A549 (cell line): ENCODE data around the gene GDPD3. TPM values are rescaled to one million over a fixed set of nuclear protein-coding genes. Genes with fewer than 3 reads are reported as not detected.
"Not testable (repeated sequence)": the region's sequence is repeated elsewhere in the genome, so short reads cannot be mapped to it uniquely, and the experiment has no call there.

ENCODE experiments used
- ATAC-seq, 2 experiments: fragments of 200-7000 bp in 1 of 2; fragments of >200 bp in 1 of 2; cut with Nextera tagmentation in 1 of 2; cut with Tn5 transposase in 1 of 2; 3 replicates each; pipeline versions ENCODE4 v1.8.0 to v1.9.1; 2018 to 2020; ENCODE audit warnings: mild to moderate bottlenecking in 1 of 2, moderate library complexity in 1 of 2
- CTCF ChIA-PET: fragments of 300-600 bp; sonication (Branson Sonifier 250); formaldehyde crosslinking; extraction: SDS; loops from one replicate; lab custom pipeline; 2021; ENCODE audit warnings: antibody characterized with exemption, inconsistent platforms; lab: Yijun Ruan, JAX
- POLR2A ChIA-PET: fragments of 350-600 bp; formaldehyde crosslinking; extraction: SDS; loops from one replicate; lab custom pipeline; 2021; ENCODE audit warnings: antibody characterized with exemption, inconsistent platforms; lab: Yijun Ruan, JAX
- DNase-seq, 2 experiments: peaks; one replicate each; pipeline versions ENCODE4 v3.0.0 to v3.0.0-alpha.2; 2011 to 2016; ENCODE audit warnings: low read depth in 1 of 2, low spot score in 1 of 2
- FAIRE-seq: peaks from 2 replicates; lab custom pipeline; 2011; peaks lifted over from hg19 to GRCh38; lab: Jason Lieb, UNC
- H3K27ac ChIP-seq, 2 experiments: fragments of >200 bp; sonication (Bioruptor Twin); formaldehyde crosslinking; 3 replicates each; pipeline ENCODE4 v1.5.1; 2016 to 2017
- H3K4me1 ChIP-seq: fragments of >200 bp; sonication (Bioruptor Twin); formaldehyde crosslinking; 3 replicates; pipeline ENCODE4 v1.6.1; 2016
- H3K4me2 ChIP-seq: fragments of >200 bp; sonication (Bioruptor Twin); formaldehyde crosslinking; 3 replicates; pipeline ENCODE4 v1.6.1; 2016
- H3K4me3 ChIP-seq: fragments of >200 bp; sonication (Bioruptor Twin); formaldehyde crosslinking; 3 replicates; pipeline ENCODE4 v1.5.1; 2016
- H3K9me3 ChIP-seq: fragments of >200 bp; sonication (Bioruptor Twin); formaldehyde crosslinking; 3 replicates; pipeline ENCODE4 v1.6.1; 2016
- BHLHE40 ChIP-seq: IDR thresholded peaks from 2 replicates; pipeline ENCODE4 v1.6.1; 2012; ENCODE audit warnings: low read depth, low read length, inconsistent platforms
- CBX8 ChIP-seq: fragments of 200-600 bp; sonication (generic); IDR thresholded peaks from 2 replicates; pipeline ENCODE4 v1.6.1; 2016
- EHF ChIP-seq: fragments of 250-450 bp; sonication (Bioruptor Pico); IDR thresholded peaks from 2 replicates; pipeline ENCODE4 v1.5.0; 2020; ENCODE audit warnings: mild to moderate bottlenecking
- EHMT2 ChIP-seq: fragments of 200-600 bp; sonication (generic); IDR thresholded peaks from 2 replicates; pipeline ENCODE4 v1.6.1; 2016; ENCODE audit warnings: antibody characterized with exemption, low read depth, mild to moderate bottlenecking, moderate library complexity
- FOXS1 ChIP-seq: fragments of 250-450 bp; sonication (Bioruptor Pico); IDR thresholded peaks from 2 replicates; pipeline ENCODE4 v1.5.0; 2020; ENCODE audit warnings: mild to moderate bottlenecking, moderate library complexity
- GATA3 ChIP-seq: IDR thresholded peaks from 2 replicates; pipeline ENCODE4 v1.6.1; 2012; ENCODE audit warnings: borderline replicate concordance
- HES2 ChIP-seq: fragments of >200 bp; sonication (Bioruptor Twin); formaldehyde crosslinking; IDR thresholded peaks from 2 replicates; pipeline ENCODE4 v1.6.1; 2016
- HEYL ChIP-seq: fragments of 250-450 bp; sonication (Bioruptor Pico); IDR thresholded peaks from 2 replicates; pipeline ENCODE4 v1.8.0; 2021; ENCODE audit warnings: mild to moderate bottlenecking, moderate library complexity
- HMGXB4 ChIP-seq: fragments of 250-450 bp; sonication (Bioruptor Pico); IDR thresholded peaks from 2 replicates; pipeline ENCODE4 v1.5.0; 2021; ENCODE audit warnings: mild to moderate bottlenecking, moderate library complexity, borderline replicate concordance
- HOXA7 ChIP-seq: fragments of 250-450 bp; sonication (Bioruptor Pico); IDR thresholded peaks from 2 replicates; pipeline ENCODE4 v1.5.0; 2020; ENCODE audit warnings: mild to moderate bottlenecking, moderate library complexity
- JUN ChIP-seq, 2 experiments: fragments of >200 bp; sonication (Bioruptor Twin); formaldehyde crosslinking; IDR thresholded peaks; 2 replicates in 1 of 2; 3 replicates in 1 of 2; pipeline ENCODE4 v1.6.1; 2016 to 2017
- JUNB ChIP-seq: fragments of >200 bp; sonication (Bioruptor Twin); formaldehyde crosslinking; IDR thresholded peaks from 2 replicates; pipeline ENCODE4 v1.6.1; 2016
- KDM5A ChIP-seq: fragments of 200-600 bp; sonication (generic); IDR thresholded peaks from 2 replicates; pipeline ENCODE4 v1.6.1; 2016; ENCODE audit warnings: antibody characterized with exemption, mild to moderate bottlenecking
- NPAS2 ChIP-seq: fragments of 250-450 bp; sonication (Bioruptor Pico); IDR thresholded peaks from 2 replicates; pipeline ENCODE4 v1.8.0; 2022; ENCODE audit warnings: mild to moderate bottlenecking, moderate library complexity, borderline replicate concordance
- PBX3 ChIP-seq: IDR thresholded peaks from 2 replicates; pipeline ENCODE4 v1.6.1; 2012
- POLR2A ChIP-seq: IDR thresholded peaks from 2 replicates; pipeline ENCODE4 v1.6.1; 2012; ENCODE audit warnings: mild to moderate bottlenecking, low read length
- RAD21 ChIP-seq, 2 experiments: fragments of >200 bp in 1 of 2; sonication (Bioruptor Twin) in 1 of 2; formaldehyde crosslinking in 1 of 2; IDR thresholded peaks in 1 of 2; conservative IDR thresholded peaks in 1 of 2; 2 replicates in 1 of 2; 3 replicates in 1 of 2; pipeline ENCODE4 v1.6.1; 2012 to 2018; ENCODE audit warnings: inconsistent platforms in 1 of 2
- RCOR1 ChIP-seq: fragments of 150-350 bp; IDR thresholded peaks from 2 replicates; pipeline ENCODE4 v1.6.1; 2014; ENCODE audit warnings: antibody characterized with exemption, low read length, low read depth
- RNF2 ChIP-seq: fragments of 200-600 bp; sonication (generic); IDR thresholded peaks from 2 replicates; pipeline ENCODE4 v1.6.1; 2016; ENCODE audit warnings: low read depth, mild to moderate bottlenecking, antibody characterized with exemption, moderate library complexity, borderline replicate concordance
- SMC3 ChIP-seq: fragments of >200 bp; sonication (Bioruptor Twin); formaldehyde crosslinking; IDR thresholded peaks from 3 replicates; pipeline ENCODE4 v1.6.1; 2018; ENCODE audit warnings: inconsistent platforms
- SREBF2 ChIP-seq: fragments of 450-650 bp; IDR thresholded peaks from 2 replicates; pipeline ENCODE4 v1.6.1; 2014; ENCODE audit warnings: mild to moderate bottlenecking, moderate library complexity
- USF2 ChIP-seq: fragments of 450-650 bp; IDR thresholded peaks from 2 replicates; pipeline ENCODE4 v1.6.1; 2014; ENCODE audit warnings: antibody characterized with exemption
- ZFP36 ChIP-seq: fragments of 450-650 bp; IDR thresholded peaks from 2 replicates; pipeline ENCODE4 v1.6.1; 2014; ENCODE audit warnings: borderline replicate concordance; ENCODE audit not compliant: partially characterized antibody
- WGBS: methylation state at CpG from one replicate; pipeline ENCODE4 v1.1.6; 2017; ENCODE audit errors: missing lambda C conversion rate; 5-methylcytosine and 5-hydroxymethylcytosine counted together
- polyA plus RNA-seq, 4 experiments: library from polyadenylated mRNA; depleted of rRNA in 3 of 4; stranded (reverse); fragments of >200 nt; fragmentation: RNase III in 1 of 4; extraction: RNeasy Plus Mini Kit Qiagen cat#74134 plus additional on column Dnase treatment in 1 of 4; gene quantifications; 2 replicates in 3 of 4; 3 replicates in 1 of 4; pipeline ENCODE4 v1.2.3, GENCODE V29; 2011 to 2017
- TF ChIP-seq, protein P1 (sequence below): fragments of 200-600 bp; sonication (generic); IDR thresholded peaks from 2 replicates; pipeline ENCODE4 v1.6.1; 2016; ENCODE audit warnings: antibody characterized with exemption, mild to moderate bottlenecking, moderate library complexity

The GDPD3 gene
- polyA plus RNA-seq, 2 of the 4 experiments (the other 2 are of a cell fraction), result 0.58 to 1.8 TPM

GRCh38 chr16:30132591-30132990 is 19.3 kb upstream of the GDPD3 start:
- H3K27ac ChIP-seq, result no peak overlapping the region
- FAIRE-seq, result no peak
- TF ChIP-seq JUNB (no peak), EHMT2 (no peak), CBX8 (no peak)
- ChIA-PET CTCF (interaction anchor here (1.3 to 2.5 kb wide), 2 partner anchors 19 to 39 kb away, joined by 5 to 7 read pairs; partner anchors contain the start of gene GDPD3), POLR2A (no interaction called here)
- H3K9me3 ChIP-seq, result no peaks in the 10 kb centered on the region
- 66% methylated on average over 3 of the region's 3 CpGs for WGBS
- no peak for ATAC-seq
- no peak overlapping the region for H3K4me3 ChIP-seq
- H3K4me2 ChIP-seq, result no peak overlapping the region
- no peaks in the 10 kb centered on the region for H3K4me1 ChIP-seq
- no peak for DNase-seq

DNA sequence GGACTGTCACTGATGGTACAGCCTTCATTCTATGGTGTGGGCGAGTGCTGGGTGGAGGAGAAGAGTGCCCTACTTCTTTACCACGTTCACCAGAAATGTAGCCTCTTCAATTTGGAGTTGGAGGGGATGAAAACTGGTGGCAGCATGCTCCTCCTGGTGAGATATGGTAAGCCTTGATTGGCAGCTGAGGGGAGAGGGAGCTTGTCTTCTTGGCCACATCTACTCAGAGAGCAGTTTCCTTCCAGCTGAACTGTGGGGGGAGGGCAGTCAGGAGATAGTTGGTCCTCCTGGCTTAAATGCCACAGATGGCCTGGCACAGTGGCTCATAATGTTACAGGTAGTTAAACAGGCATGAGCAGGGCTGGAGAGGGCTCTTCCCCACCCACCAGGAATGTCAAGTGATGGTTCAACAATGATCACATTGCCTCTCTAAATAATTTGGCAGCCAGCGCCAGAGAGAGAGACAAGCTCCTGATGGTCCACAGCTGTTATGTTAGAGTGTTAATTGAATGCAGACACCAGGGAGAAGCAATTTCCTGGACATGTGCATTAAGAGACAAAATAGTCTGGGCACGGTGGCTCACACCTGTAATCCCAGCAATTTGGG is 18.6 kb upstream of the GDPD3 start:
- 69% methylated on average over 4 of the region's 4 CpGs for WGBS
- no peak for DNase-seq
- H3K4me3 ChIP-seq, result no peak overlapping the region
- no peaks in the 10 kb centered on the region for H3K4me1 ChIP-seq
- POLR2A ChIA-PET, result no interaction called here
- no peak overlapping the region for H3K27ac ChIP-seq
- no peak for FAIRE-seq
- no peak for TF ChIP-seq RAD21 (conservative IDR thresholded peaks at IDR 0.05 in 1 of 2, IDR thresholded peaks at IDR 0.05 in 1 of 2)
- no peak for TF ChIP-seq RNF2
- TF ChIP-seq EHF (CRISPR knock-in tag), result no peak
- no peak for TF ChIP-seq HMGXB4 (CRISPR knock-in tag)
- no peak for TF ChIP-seq BHLHE40
- TF ChIP-seq KDM5A, result no peak
- TF ChIP-seq FOXS1, result no peak
- TF ChIP-seq RCOR1, result no peak
- no peak for TF ChIP-seq HEYL (CRISPR knock-in tag)
- TF ChIP-seq PBX3, result no peak
- TF ChIP-seq ZFP36, result no peak
- no peak for TF ChIP-seq SREBF2
- no peak for TF ChIP-seq HOXA7 (CRISPR knock-in tag)
- TF ChIP-seq, all 56 proteins: peak for 0
- H3K9me3 ChIP-seq, result no peaks in the 10 kb centered on the region
- CTCF ChIA-PET, result interaction anchor here (1.1 to 2.5 kb wide), 2 partner anchors 19 to 40 kb away, joined by 3 to 7 read pairs; partner anchors contain the start of gene GDPD3
- ATAC-seq, result no peak
- no peak overlapping the region for H3K4me2 ChIP-seq

DNA sequence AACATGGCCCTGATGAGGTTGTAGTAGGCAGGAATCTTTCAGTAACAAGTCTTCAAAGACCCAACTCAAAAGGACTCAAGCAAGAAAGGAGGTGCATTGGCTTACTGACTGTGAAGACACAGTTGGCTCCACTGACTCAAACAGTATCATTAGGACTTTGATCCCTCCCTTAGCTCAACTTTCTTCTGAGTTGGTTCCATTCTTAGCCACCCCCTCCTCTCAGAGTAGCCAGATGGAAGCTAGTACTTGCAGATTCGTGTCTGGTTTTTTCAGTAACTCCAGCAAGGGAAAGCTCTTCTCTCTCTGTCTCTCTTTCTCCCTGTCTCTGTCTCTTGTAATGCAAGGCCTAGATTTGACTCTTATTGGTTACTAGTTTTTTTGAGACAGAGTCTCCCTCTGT is 14.7 kb upstream of the GDPD3 start:
- ATAC-seq (no peak), DNase-seq (no peak), FAIRE-seq (no peak)
- Histone ChIP-seq H3K4me3 (no peak overlapping the region), H3K4me2 (no peak overlapping the region), H3K27ac (no peak overlapping the region), H3K4me1 (peaks cover 15% of the 10 kb centered on the region), H3K9me3 (no peaks in the 10 kb centered on the region)
- no peak for TF ChIP-seq USF2
- TF ChIP-seq, protein P1, sequence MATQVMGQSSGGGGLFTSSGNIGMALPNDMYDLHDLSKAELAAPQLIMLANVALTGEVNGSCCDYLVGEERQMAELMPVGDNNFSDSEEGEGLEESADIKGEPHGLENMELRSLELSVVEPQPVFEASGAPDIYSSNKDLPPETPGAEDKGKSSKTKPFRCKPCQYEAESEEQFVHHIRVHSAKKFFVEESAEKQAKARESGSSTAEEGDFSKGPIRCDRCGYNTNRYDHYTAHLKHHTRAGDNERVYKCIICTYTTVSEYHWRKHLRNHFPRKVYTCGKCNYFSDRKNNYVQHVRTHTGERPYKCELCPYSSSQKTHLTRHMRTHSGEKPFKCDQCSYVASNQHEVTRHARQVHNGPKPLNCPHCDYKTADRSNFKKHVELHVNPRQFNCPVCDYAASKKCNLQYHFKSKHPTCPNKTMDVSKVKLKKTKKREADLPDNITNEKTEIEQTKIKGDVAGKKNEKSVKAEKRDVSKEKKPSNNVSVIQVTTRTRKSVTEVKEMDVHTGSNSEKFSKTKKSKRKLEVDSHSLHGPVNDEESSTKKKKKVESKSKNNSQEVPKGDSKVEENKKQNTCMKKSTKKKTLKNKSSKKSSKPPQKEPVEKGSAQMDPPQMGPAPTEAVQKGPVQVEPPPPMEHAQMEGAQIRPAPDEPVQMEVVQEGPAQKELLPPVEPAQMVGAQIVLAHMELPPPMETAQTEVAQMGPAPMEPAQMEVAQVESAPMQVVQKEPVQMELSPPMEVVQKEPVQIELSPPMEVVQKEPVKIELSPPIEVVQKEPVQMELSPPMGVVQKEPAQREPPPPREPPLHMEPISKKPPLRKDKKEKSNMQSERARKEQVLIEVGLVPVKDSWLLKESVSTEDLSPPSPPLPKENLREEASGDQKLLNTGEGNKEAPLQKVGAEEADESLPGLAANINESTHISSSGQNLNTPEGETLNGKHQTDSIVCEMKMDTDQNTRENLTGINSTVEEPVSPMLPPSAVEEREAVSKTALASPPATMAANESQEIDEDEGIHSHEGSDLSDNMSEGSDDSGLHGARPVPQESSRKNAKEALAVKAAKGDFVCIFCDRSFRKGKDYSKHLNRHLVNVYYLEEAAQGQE, result no peak
- no peak for TF ChIP-seq JUNB
- no peak for TF ChIP-seq POLR2A
- no peak for TF ChIP-seq SMC3
- TF ChIP-seq NPAS2 (CRISPR knock-in tag), result no peak
- no peak for TF ChIP-seq HES2
- TF ChIP-seq GATA3, result no peak
- no peak for TF ChIP-seq JUN (IDR thresholded peaks at IDR 0.05)
- WGBS, result 70% methylated on average over 1 of the region's 1 CpG
- ChIA-PET POLR2A (no interaction called here), CTCF (interaction anchor here (0.9 to 1.4 kb wide), 2 partner anchors 31 to 36 kb away, joined by 3 to 4 read pairs; partner anchors contain the start of gene TBX6)

- not testable (repeated sequence) for ATAC-seq, H3K4me2 ChIP-seq, H3K4me3 ChIP-seq, H3K9me3 ChIP-seq, DNase-seq, FAIRE-seq, H3K27ac ChIP-seq
- 89% methylated on average over 9 of the region's 9 CpGs for WGBS
- H3K4me1 ChIP-seq, result peaks cover 22% of the 10 kb centered on the region
- POLR2A ChIA-PET, result interaction anchor here (0.6 kb wide), 1 partner anchor 763 kb away, joined by 3 read pairs; no protein-coding TSS in a partner anchor
- CTCF ChIA-PET, result interaction anchor here (0.6 to 3.6 kb wide), 5 partner anchors 9 to 293 kb away, joined by 3 to 26 read pairs (median 4); partner anchors contain the start of genes GDPD3 and TBX6
Observed at GRCh38 chr16:30125690-30126089, 12.4 kb upstream of the GDPD3 start.
